Stimulated activated memory B cell treated with anti-CD40 and anti-IgM and Interleukin-4, amounts not matched to agents 10 μg/mL and 1 μg/mL and 100 μg/mL, for 72 hours (primary cell): ENCODE data around the gene CD274.
"Not testable (repeated sequence)": the region's sequence is repeated elsewhere in the genome, so short reads cannot be mapped to it uniquely, and the experiment has no call there.

Source experiments
- ATAC-seq: fragments of 150-1000 bp; cut with Tn5 transposase; 2 replicates; pipeline ENCODE4 v1.10.0; 2021
- H3K27ac Mint-ChIP-seq: one replicate; pipeline ENCODE4 v1.8.0; 2022; ENCODE audit warnings: mild to moderate bottlenecking, mixed read lengths
- H3K27me3 Mint-ChIP-seq: one replicate; pipeline ENCODE4 v1.8.0; 2022; ENCODE audit warnings: mixed read lengths
- H3K36me3 Mint-ChIP-seq: one replicate; pipeline ENCODE4 v1.8.0; 2022; ENCODE audit warnings: mixed read lengths
- H3K4me1 Mint-ChIP-seq: one replicate; pipeline ENCODE4 v1.8.0; 2022; ENCODE audit warnings: mixed read lengths
- H3K4me3 Mint-ChIP-seq: one replicate; pipeline ENCODE4 v1.8.0; 2022; ENCODE audit warnings: mild to moderate bottlenecking, moderate library complexity, mixed read lengths
- H3K9me3 Mint-ChIP-seq: one replicate; pipeline ENCODE4 v1.8.0; 2022; ENCODE audit warnings: mixed read lengths

CD274 gene

GRCh38 chr9:5447337-5447736 is 3.0 kb upstream of the CD274 start:
- Mint-ChIP-seq H3K9me3 (no peaks in the 10 kb centered on the region), H3K27ac (no peak overlapping the region), H3K4me1 (peaks cover 41% of the 10 kb centered on the region)

GRCh38 chr9:5448016-5448415 is 2.3 kb upstream of the CD274 start:
- H3K9me3 Mint-ChIP-seq = no peaks in the 10 kb centered on the region
- H3K27me3 Mint-ChIP-seq = no peaks in the 10 kb centered on the region
- peaks cover 48% of the 10 kb centered on the region for H3K4me1 Mint-ChIP-seq
- no peak overlapping the region for H3K4me3 Mint-ChIP-seq
- peak overlapping the region; percentile 41 for H3K27ac Mint-ChIP-seq
- peaks cover 13% of the 10 kb centered on the region for H3K36me3 Mint-ChIP-seq
- ATAC-seq = no peak

More at GRCh38 chr9:5447337-5447736, 3.0 kb upstream of the CD274 start:
- H3K36me3 Mint-ChIP-seq = peaks cover 10% of the 10 kb centered on the region
- no peaks in the 10 kb centered on the region for H3K27me3 Mint-ChIP-seq
- no peak for ATAC-seq
- no peak overlapping the region for H3K4me3 Mint-ChIP-seq

- no peak for ATAC-seq
- H3K36me3 Mint-ChIP-seq = peaks cover 13% of the 10 kb centered on the region
- H3K27ac Mint-ChIP-seq = peak overlapping the region; percentile 91
- H3K4me3 Mint-ChIP-seq = peak overlapping the region; percentile 92
- H3K27me3 Mint-ChIP-seq = no peaks in the 10 kb centered on the region
- no peaks in the 10 kb centered on the region for H3K9me3 Mint-ChIP-seq
- peaks cover 51% of the 10 kb centered on the region for H3K4me1 Mint-ChIP-seq
These were observed 1.6 kb upstream of the CD274 start for GRCh38 chr9:5448461-5449435.

DNA sequence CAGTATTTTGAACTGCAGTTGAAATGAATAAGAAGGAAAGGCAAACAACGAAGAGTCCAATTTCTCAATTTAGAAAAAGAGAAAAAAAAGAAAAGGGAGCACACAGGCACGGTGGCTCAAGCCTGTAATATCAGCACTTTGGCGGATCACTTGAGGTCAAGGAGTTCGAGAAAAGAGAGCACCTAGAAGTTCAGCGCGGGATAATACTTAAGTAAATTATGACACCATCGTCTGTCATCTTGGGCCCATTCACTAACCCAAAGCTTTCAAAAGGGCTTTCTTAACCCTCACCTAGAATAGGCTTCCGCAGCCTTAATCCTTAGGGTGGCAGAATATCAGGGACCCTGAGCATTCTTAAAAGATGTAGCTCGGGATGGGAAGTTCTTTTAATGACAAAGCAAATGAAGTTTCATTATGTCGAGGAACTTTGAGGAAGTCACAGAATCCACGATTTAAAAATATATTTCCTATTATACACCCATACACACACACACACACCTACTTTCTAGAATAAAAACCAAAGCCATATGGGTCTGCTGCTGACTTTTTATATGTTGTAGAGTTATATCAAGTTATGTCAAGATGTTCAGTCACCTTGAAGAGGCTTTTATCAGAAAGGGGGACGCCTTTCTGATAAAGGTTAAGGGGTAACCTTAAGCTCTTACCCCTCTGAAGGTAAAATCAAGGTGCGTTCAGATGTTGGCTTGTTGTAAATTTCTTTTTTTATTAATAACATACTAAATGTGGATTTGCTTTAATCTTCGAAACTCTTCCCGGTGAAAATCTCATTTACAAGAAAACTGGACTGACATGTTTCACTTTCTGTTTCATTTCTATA is 602 bp upstream of the CD274 start:
- Mint-ChIP-seq H3K4me1 (peaks cover 59% of the 10 kb centered on the region), H3K36me3 (peaks cover 13% of the 10 kb centered on the region), H3K4me3 (peak overlapping the region; percentile 92), H3K27ac (peak overlapping the region; percentile 91), H3K9me3 (no peaks in the 10 kb centered on the region), H3K27me3 (no peaks in the 10 kb centered on the region)
- no peak for ATAC-seq

DNA sequence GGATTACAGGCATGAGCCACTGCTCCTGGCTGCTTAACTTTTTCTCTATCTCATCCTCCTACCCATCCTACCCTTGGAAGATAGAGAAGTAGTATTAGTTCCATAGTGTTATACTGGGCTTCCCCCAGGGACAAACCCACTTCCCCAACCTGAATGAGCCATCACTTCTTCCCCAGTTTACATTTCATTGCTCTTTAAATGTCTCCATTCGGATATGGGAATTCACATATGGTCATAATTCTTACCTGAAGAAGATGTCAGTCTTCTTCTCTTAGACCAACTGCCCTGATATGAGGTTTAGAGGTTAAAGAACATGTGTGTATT is 1.9 kb downstream of the CD274 start:
- Mint-ChIP-seq H3K4me1 (peaks cover 57% of the 10 kb centered on the region), H3K27me3 (no peaks in the 10 kb centered on the region), H3K36me3 (peaks cover 28% of the 10 kb centered on the region), H3K27ac (peak overlapping the region; percentile 91), H3K9me3 (no peaks in the 10 kb centered on the region), H3K4me3 (peak overlapping the region; percentile 92)
- no peak for ATAC-seq

DNA sequence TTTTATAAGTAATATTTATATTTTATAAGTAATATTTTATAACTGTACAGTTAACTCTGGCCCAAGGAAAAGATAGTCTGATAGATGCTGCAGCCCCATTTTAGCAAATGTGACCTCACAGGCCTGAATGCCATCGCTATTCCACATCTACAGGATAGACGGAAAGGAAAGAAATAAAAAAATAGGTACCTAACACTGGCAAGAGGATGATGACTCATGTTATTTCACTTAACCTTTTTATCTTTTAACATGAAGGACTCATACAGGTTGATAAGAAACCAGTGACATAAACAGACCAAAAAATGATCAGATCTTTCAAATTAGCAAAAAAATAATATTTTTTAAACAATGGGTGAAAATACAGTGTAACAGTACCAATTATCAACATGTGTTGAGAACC is 2.7 kb downstream of the CD274 start:
- Mint-ChIP-seq H3K27ac (peak overlapping the region; percentile 91), H3K4me3 (peak overlapping the region; percentile 43), H3K4me1 (peaks cover 57% of the 10 kb centered on the region), H3K27me3 (no peaks in the 10 kb centered on the region), H3K36me3 (peaks cover 36% of the 10 kb centered on the region), H3K9me3 (no peaks in the 10 kb centered on the region)
- ATAC-seq = no peak

- ATAC-seq = no peak
- peak overlapping the region; percentile 91 for H3K27ac Mint-ChIP-seq
- H3K27me3 Mint-ChIP-seq = no peaks in the 10 kb centered on the region
- peaks cover 42% of the 10 kb centered on the region for H3K36me3 Mint-ChIP-seq
- no peaks in the 10 kb centered on the region for H3K9me3 Mint-ChIP-seq
- peaks cover 57% of the 10 kb centered on the region for H3K4me1 Mint-ChIP-seq
- H3K4me3 Mint-ChIP-seq = no peak overlapping the region
These were observed 3.3 kb downstream of the CD274 start for GRCh38 chr9:5453673-5454072.

DNA sequence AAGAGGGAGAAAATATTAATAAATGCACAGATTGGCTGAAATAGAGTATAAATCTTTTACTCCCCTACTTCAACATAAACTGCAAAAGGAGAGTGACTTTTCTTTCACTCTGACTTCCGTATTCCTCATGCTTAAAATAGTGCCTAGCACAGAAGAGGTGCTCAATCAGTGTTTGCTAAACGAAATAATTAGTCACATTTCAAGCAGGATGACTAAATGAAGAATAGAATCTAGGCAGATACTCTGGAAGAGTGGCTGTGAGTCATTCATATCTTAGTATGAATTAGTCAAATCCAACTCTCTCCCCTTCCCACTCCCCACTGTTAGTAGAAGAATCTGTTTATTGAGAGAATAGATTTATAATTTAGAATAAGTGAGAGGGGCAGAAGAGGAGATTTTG is 4.8 kb downstream of the CD274 start:
- peak overlapping the region; percentile 86 for H3K27ac Mint-ChIP-seq
- H3K9me3 Mint-ChIP-seq = no peaks in the 10 kb centered on the region
- peak overlapping the region; percentile 66 for H3K4me3 Mint-ChIP-seq
- peaks cover 66% of the 10 kb centered on the region for H3K4me1 Mint-ChIP-seq
- ATAC-seq = peak; percentile 29
- no peaks in the 10 kb centered on the region for H3K27me3 Mint-ChIP-seq
- H3K36me3 Mint-ChIP-seq = peaks cover 54% of the 10 kb centered on the region

GRCh38 chr9:5459289-5459829 is 9.0 kb downstream of the CD274 start:
- peak overlapping the region; percentile 70 for H3K27ac Mint-ChIP-seq
- H3K4me1 Mint-ChIP-seq = peaks cover 47% of the 10 kb centered on the region
- no peaks in the 10 kb centered on the region for H3K9me3 Mint-ChIP-seq
- peak overlapping the region; percentile 32 for H3K4me3 Mint-ChIP-seq
- H3K27me3 Mint-ChIP-seq = no peaks in the 10 kb centered on the region
- peak; percentile 76 for ATAC-seq
- H3K36me3 Mint-ChIP-seq = peaks cover 61% of the 10 kb centered on the region

GRCh38 chr9:5460157-5460556 is 9.8 kb downstream of the CD274 start:
- no peak overlapping the region for H3K4me3 Mint-ChIP-seq
- H3K4me1 Mint-ChIP-seq = peaks cover 47% of the 10 kb centered on the region
- H3K27me3 Mint-ChIP-seq = no peaks in the 10 kb centered on the region
- H3K9me3 Mint-ChIP-seq = no peaks in the 10 kb centered on the region
- H3K36me3 Mint-ChIP-seq = peaks cover 65% of the 10 kb centered on the region
- ATAC-seq = no peak
- peak overlapping the region; percentile 70 for H3K27ac Mint-ChIP-seq

DNA sequence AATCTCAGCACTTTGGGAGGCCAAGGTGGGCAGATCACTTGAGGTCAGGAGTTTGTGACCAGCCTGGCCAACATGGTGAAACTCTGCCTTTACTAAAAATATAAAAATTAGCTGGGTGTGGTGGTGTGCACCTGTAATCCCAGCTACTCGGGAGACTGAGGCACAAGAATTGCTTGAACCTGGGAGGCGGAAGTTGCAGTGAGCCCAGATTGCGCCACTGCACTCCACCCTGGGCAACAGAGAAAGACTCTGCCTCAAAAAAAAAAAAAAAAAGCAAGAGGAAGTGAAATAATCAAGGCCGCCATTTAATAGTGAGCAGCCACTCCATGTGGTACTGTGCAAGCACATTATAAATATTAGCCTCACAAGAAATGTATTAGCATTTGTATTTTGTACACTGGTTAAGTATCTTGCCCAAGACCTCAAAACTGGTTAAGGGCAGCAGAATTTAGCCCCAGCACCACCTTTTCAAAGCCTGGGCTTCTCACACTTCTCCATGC is 14.5 kb downstream of the CD274 start:
- H3K4me1 Mint-ChIP-seq = peaks cover 36% of the 10 kb centered on the region
- H3K27me3 Mint-ChIP-seq, H3K27ac Mint-ChIP-seq, H3K4me3 Mint-ChIP-seq, H3K9me3 Mint-ChIP-seq: not testable (repeated sequence)
- peaks cover 68% of the 10 kb centered on the region for H3K36me3 Mint-ChIP-seq
- peak; percentile 41 for ATAC-seq

- H3K27ac Mint-ChIP-seq = peak overlapping the region; percentile 5
- ATAC-seq = no peak
- peaks cover 64% of the 10 kb centered on the region for H3K36me3 Mint-ChIP-seq
- no peaks in the 10 kb centered on the region for H3K9me3 Mint-ChIP-seq
- peaks cover 32% of the 10 kb centered on the region for H3K4me1 Mint-ChIP-seq
- no peak overlapping the region for H3K4me3 Mint-ChIP-seq
- no peaks in the 10 kb centered on the region for H3K27me3 Mint-ChIP-seq
These were observed 15.7 kb downstream of the CD274 start for GRCh38 chr9:5466005-5466404.

- Mint-ChIP-seq H3K4me3 (no peak overlapping the region), H3K36me3 (peaks cover 64% of the 10 kb centered on the region), H3K27me3 (no peaks in the 10 kb centered on the region), H3K4me1 (peaks cover 32% of the 10 kb centered on the region), H3K9me3 (no peaks in the 10 kb centered on the region), H3K27ac (peak overlapping the region; percentile 5)
- no peak for ATAC-seq
These were observed 16.4 kb downstream of the CD274 start for GRCh38 chr9:5466766-5467165.

GRCh38 chr9:5468850-5469249 is 18.5 kb downstream of the CD274 start:
- ATAC-seq = no peak
- Mint-ChIP-seq H3K9me3 (no peaks in the 10 kb centered on the region), H3K27ac (no peak overlapping the region), H3K4me3 (no peak overlapping the region), H3K27me3 (no peaks in the 10 kb centered on the region), H3K36me3 (peaks cover 50% of the 10 kb centered on the region), H3K4me1 (peaks cover 35% of the 10 kb centered on the region)

- no peak overlapping the region for H3K4me3 Mint-ChIP-seq
- no peak overlapping the region for H3K27ac Mint-ChIP-seq
- H3K36me3 Mint-ChIP-seq = peaks cover 44% of the 10 kb centered on the region
- H3K27me3 Mint-ChIP-seq = no peaks in the 10 kb centered on the region
- H3K4me1 Mint-ChIP-seq = peaks cover 23% of the 10 kb centered on the region
- no peak for ATAC-seq
- peaks cover 6% of the 10 kb centered on the region for H3K9me3 Mint-ChIP-seq
These were observed 19.8 kb downstream of the CD274 start for GRCh38 chr9:5470122-5470521.
